Activated T-helper 9 cell treated with anti-CD3 and anti-CD28 coated beads, Interleukin-2, amount 50 U/mL, for 16 hours (primary cell): ENCODE data around the gene MFSD11.
"Not testable (repeated sequence)": the region's sequence is repeated elsewhere in the genome, so short reads cannot be mapped to it uniquely, and the experiment has no call there.

Experiments used
- DNase-seq: peaks from one replicate; pipeline ENCODE4 v3.0.0-alpha.2; 2020; ENCODE audit warnings: low read depth

Gene MFSD11

DNA sequence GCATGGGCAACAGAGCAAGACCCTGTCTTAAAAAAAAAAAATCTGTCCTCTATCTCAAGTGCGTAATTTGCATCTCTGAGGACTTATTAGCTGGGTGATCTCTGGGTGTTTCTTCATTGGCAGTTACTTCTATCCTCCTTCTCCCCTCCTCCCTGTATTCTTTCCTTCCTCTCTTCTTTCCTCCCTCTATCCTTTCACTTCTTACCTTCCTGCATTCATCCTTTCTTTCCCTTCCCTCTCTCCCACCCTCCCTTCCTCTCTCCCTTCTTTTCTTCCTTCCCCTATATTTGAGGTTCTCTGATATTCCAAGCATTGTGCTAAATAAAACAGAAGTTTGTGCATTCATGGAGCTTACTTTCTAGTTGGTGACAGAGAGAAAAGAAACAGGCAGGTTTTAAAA is 10.7 kb downstream of the MFSD11 start:
- no peak for DNase-seq

DNA sequence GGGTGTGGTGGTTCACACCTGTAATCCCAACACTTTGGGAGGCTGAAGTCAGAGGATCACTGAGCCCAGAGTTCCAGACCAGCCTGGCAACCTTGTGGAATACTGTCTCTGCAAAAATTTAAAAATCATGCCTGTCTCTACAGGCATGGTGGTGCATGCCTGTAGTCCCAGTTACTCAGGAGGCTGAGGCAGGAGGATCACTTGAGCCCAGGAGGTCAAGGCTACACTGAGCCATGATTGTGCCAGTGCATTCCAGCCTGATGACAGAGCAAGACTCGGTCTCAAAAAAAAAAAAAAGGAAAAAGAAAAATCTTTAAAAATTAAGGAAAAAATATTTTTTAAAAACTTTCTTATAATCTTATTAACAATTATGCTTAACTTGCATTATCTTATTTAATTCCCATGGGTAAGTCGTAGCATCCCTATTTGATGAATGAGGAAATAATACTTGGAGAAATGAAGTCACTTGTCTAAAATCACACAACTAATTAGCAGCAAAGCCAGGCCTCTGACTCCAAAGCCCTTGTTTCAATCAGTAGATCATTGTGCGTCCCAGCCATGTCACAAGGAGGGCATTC is 13.6 kb downstream of the MFSD11 start:
- no peak for DNase-seq

DNA sequence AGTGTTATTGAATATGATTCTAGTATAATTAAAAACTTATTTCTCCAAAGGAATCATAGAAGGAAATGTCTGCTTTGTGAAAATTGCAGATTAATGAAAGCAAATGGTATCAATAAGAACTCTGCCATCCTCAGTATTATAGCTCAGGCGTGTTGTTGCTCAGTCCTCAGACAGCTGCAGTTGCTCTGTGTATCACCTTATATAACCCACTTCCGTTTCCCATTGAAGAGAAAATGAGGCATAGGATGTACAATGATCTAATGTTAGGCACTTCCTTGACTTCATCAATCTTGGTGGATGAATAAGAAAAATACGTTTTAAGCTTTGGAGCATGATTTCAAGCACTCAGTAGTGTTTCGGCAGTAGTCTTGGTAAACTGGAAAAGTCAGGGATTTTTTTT is 14.1 kb downstream of the MFSD11 start:
- DNase-seq = no peak

DNA sequence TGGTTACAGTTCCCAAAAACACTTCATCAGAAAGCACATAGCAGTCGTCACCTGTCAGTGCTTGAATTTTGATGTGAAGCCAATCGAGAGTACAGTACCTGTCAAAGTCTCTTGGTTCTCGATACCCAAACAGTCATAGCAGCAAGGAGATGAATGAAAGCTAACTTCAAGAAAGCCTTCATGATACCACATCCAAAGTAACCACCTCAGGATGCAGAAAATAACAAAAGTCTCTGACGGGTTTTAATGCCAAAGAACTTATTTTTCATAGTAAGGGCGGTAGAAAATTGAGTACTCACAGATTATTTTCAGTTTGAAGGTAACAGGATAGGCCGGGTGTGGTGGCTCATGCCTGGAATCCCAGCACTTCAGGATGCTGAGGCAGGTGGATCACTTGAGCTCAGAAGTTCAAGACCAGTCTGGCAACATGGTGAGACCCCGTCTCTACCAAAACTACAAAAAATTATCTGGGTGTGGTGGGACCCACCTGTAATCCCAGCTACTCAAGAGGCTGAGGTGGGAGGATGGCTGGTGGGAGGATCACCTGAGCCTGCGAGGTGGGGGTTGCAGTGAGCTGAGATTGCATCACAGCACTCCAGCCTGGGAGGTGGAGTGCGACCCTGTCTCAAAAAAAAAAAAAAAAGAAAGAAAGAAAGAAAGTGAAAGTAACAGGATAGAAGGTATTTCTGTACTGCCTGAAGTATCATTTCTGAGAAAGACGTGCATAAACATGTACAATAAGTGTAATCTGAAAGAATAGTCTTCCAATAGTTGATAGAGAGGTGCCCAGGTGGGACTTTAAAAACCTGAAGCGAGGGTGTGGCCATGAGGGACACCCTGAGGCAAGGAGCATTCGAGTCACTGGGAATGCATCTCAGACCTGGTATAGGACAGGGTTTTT is 15.4 kb downstream of the MFSD11 start:
- no peak for DNase-seq

DNA sequence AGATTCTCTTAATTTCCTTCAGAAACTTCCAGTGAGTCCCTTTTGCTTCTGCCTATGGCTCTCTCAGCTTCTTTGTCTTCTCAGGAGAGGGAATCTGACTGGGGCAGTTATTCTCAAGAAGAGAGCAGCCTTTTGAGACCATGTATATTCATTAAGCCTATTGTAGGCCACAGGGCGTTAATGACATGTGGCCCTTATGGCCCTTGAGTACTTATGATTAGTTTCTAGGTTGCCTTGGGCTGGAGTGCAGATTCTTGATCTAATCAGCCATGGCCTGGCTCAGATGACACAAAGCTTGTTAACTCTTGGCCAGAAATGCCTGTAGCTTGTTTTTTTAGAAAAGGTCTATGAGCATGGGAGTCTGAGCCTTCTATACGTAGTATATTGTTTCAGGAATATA is 17.4 kb downstream of the MFSD11 start:
- no peak for DNase-seq

DNA sequence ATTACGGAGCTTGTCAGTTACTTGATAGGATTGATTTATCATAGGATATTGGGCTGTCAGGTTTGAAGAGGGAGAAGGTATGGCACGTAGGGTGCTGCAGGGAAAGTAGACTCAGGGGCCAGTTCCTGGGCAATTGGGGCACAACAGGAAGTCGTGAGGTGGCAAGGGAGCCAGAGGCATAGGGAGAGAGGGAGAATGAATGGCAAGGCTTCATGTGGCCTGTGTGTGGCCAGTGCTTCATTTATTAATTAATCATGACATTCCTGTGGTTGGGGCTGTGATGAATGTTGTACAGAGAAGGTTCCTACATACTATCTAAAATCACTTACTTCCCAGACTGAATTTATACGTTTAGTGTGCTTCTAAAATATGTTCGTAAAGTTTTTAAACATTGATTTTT is 19.3 kb downstream of the MFSD11 start:
- DNase-seq = no peak

- DNase-seq = no peak
These were observed 20.7 kb downstream of the MFSD11 start for GRCh38 chr17:76758570-76758969.

GRCh38 chr17:76772842-76773525 is 35.1 kb downstream of the MFSD11 start:
- peak; percentile 24 for DNase-seq

DNA sequence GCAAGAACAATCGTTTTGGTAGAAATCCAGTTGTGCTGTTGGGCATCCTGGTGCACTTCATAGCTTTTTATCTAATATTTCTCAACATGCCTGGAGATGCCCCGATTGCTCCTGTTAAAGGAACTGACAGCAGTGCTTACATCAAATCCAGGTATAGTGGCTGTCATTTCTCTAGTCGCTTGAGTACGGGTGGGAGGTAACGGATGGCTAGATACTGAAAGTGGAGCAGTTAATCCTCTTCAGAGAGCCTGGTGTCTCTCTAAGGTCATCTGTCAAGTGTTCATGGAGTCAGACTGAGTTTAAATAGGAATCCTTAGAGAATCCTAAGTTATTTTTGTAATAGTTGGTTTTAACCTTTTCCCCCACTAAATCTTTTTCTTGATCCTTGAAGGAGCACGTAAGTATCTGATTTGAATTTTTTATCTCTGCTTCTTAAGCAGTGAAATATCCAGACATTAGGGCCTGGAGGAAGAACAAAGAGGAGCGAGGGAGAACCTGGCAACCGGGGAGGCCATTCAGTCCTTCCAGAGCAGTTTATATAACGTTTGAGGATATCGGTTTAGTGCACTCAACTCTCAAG is 37.2 kb downstream of the MFSD11 start:
- DNase-seq = no peak

- no peak for DNase-seq
These were observed 43.4 kb downstream of the MFSD11 start for GRCh38 chr17:76781056-76781982.

GRCh38 chr17:76783146-76783545 is 45.2 kb downstream of the MFSD11 start:
- no peak for DNase-seq

GRCh38 chr17:76784926-76785325 is 47.0 kb downstream of the MFSD11 start:
- DNase-seq = no peak

- not testable (repeated sequence) for DNase-seq
These were observed 49.9 kb downstream of the MFSD11 start for GRCh38 chr17:76787866-76788265.

- no peak for DNase-seq
These were observed 51.4 kb downstream of the MFSD11 start for GRCh38 chr17:76789235-76789788.

GRCh38 chr17:76791053-76791980 is 53.4 kb downstream of the MFSD11 start:
- peak; percentile 8 for DNase-seq

DNA sequence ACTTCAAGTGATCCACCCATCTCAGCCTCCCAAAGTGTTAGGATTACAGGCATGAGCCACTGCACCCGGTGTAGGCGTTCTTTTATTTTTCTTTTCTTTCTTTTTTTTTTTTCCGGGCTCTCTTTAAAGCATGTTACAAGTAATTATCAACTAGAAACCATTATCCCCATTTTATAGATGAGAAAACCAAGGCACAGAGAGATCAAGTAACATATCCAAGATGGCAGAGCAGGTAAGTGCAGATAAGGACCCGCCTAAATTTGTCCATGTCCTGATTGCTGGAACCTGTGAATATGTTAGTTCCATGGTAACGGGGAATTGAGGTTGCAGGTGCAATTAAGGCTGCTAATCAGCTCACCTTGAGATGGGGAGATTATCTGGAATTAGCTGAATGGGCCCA is 54.4 kb downstream of the MFSD11 start:
- no peak for DNase-seq

DNA sequence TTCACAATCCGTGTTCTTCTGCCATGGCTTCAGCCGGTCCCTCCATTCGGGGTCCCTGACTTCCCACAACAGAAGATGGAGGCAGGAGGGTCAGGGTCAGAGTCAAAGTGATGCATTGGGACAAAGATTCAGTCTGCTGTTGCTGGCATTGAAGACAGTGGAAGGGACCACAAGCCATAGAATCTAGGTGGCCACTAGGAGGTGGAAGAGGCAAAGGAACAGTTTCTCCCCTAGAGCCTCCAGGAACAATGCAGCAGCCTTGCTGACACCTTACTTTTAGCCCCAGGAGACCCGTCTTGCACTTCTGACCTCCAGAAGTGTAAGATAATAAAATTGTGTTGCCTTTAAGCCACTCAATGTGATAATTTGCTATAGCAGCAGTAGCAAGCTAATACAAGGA is 55.9 kb downstream of the MFSD11 start:
- DNase-seq = no peak

GRCh38 chr17:76796081-76796480 is 58.2 kb downstream of the MFSD11 start:
- no peak for DNase-seq

DNA sequence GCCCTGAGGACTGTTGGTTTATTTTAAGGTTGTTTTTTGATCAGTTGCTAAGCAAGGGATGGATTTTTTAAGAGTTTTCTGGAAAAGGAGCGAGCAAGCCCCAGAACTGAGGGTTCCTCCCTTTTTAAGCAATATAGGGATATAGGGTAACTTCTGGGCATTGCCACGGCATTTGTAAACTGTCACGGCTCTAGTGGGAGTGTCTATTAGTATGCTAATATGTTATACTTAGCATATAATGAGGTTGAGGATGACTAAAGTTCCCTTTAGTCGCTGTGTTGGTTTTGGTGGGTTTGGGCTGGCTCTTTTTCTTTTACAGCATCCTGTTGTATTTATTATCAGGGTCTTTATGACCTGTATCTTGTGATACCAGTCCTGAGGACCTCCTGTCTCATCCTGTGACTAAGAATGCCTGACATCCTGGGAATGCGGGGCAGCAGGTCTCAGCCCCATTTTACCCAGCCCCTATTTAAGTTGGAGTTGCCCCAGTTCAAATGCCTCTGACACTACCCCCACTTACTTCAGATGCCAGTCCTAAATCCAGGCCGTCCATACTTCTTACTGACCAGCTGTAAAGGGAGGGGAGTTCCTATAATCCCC is 59.4 kb downstream of the MFSD11 start:
- no peak for DNase-seq

DNA sequence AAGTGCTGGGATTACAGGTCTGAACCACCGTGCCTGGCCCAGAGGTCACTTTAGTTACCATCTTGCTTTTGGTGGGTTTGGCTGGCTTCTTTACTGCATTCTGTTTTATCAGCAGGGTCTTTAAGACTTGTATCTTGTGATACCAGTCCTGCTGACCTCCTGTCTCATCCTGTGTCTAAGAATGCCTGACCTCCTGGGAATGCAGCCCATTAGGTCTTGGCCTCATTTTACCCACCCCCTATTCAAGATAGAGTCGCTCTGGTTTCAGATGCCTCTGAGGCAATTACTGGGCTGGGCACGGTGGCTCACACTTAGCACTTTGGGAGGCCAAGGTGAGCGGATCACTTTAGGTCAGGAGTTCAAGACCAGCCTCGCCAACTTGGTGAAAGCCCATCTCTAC is 63.8 kb downstream of the MFSD11 start:
- no peak for DNase-seq
